ENCODE results near the gene TTC28. TPM values are rescaled to one million over a fixed set of nuclear protein-coding genes. Genes with fewer than 3 reads are reported as not detected.

Gene TTC28
- total RNA-seq, 1 donor: 55.8 TPM

DNA sequence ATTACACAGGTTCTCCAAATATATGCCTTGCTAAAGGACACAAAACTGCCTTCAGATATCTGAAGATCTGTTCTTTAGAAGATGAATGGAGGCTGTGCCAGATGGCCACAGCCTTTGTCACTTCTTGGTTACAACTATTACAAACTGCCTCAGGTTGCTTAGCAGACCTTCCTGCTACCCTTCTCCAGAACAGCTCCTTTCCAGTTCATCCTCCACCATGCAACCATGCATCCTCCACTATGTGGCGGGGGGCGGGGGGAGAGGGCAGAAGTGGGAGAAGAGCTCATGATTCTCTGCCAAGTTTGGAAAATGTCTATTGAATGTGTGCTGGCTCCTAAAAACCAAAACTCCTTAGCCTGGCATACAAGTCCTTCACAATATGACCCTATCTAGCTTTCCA is 267.5 kb downstream of the TTC28 start:
- no peak for DNase-seq (ENCODE audit: low read depth)
- TF ChIP-seq, protein P1, sequence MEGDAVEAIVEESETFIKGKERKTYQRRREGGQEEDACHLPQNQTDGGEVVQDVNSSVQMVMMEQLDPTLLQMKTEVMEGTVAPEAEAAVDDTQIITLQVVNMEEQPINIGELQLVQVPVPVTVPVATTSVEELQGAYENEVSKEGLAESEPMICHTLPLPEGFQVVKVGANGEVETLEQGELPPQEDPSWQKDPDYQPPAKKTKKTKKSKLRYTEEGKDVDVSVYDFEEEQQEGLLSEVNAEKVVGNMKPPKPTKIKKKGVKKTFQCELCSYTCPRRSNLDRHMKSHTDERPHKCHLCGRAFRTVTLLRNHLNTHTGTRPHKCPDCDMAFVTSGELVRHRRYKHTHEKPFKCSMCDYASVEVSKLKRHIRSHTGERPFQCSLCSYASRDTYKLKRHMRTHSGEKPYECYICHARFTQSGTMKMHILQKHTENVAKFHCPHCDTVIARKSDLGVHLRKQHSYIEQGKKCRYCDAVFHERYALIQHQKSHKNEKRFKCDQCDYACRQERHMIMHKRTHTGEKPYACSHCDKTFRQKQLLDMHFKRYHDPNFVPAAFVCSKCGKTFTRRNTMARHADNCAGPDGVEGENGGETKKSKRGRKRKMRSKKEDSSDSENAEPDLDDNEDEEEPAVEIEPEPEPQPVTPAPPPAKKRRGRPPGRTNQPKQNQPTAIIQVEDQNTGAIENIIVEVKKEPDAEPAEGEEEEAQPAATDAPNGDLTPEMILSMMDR (IDR thresholded peaks at IDR 0.05; ENCODE audit: insufficient read depth, low read length): no peak
- H3K4me3 ChIP-seq (ENCODE audit: low read depth, low read length): no peak overlapping the region

GRCh38 chr22:28411125-28411524 is 268.5 kb downstream of the TTC28 start:
- H3K4me3 ChIP-seq (ENCODE audit: low read depth, low read length): no peak overlapping the region
- TF ChIP-seq, protein P1 (IDR thresholded peaks at IDR 0.05; ENCODE audit: insufficient read depth, low read length): no peak
- peak; percentile 74 for DNase-seq (ENCODE audit: low read depth)

- DNase-seq (ENCODE audit: low read depth): peak; percentile 71
- H3K4me3 ChIP-seq (ENCODE audit: low read depth, low read length): no peak overlapping the region
- TF ChIP-seq, protein P1 (IDR thresholded peaks at IDR 0.05; ENCODE audit: insufficient read depth, low read length): no peak
Observed at GRCh38 chr22:28410050-28410816, 269.4 kb downstream of the TTC28 start.

DNA sequence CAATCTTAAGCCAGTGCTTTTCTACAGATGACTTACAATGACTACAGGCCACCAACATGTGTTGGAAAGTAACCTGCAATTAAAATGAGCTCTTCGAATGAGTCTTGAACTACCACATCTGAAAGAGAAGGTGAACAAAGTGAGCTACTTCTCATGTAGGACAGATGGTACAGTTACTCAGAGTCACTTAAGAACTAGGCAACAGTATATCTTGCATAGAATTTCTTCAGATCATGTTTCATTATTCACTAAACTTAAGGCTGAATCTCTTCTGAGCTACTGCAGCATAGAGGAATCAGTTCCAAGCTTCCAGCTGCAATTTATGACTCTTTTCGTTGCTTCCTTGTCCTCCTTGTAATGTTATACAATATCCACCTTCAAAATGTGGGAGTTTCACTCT is 270.9 kb downstream of the TTC28 start:
- TF ChIP-seq, protein P1 (IDR thresholded peaks at IDR 0.05; ENCODE audit: insufficient read depth, low read length): no peak
- H3K4me3 ChIP-seq (ENCODE audit: low read depth, low read length): no peak overlapping the region
- no peak for DNase-seq (ENCODE audit: low read depth)

DNA sequence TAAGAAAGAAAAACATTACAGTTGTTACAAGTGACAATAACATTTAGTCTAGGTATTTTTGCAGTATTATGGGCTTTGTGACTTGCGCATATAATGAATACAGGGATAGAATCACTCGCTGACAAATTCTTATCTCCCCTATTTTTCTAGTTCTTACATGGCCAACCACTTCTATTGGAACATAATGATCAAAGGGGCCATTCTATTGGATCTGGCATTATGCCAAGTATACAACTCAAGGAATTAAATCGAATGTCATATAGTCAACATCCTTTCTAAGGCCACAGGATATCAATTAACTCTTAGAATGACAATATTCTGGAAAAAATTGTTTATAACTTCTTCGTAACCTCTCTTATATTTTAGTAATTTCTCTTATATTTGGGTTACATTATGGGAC is 272.0 kb downstream of the TTC28 start:
- no peak overlapping the region for H3K4me3 ChIP-seq (ENCODE audit: low read depth, low read length)
- TF ChIP-seq, protein P1 (IDR thresholded peaks at IDR 0.05; ENCODE audit: insufficient read depth, low read length): no peak
- DNase-seq (ENCODE audit: low read depth): no peak

DNA sequence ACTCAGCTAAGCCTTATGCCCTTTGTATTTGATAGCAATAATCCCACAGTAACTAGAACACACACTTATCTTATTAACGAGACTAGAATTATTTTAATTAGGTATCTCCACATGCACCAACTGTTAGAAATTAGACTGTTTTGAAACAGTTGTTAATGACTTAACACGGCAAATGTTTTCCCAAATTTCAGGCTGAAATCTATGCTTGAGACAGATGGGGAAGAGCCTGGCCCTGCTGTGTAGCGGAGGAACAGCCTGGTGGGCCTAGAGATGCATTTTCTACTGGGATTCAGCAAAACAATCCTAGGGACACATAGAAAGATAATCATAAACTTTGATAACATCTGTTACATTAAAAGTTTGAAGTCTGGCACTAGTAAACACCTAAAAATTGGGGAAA is 273.4 kb downstream of the TTC28 start:
- no peak for DNase-seq (ENCODE audit: low read depth)
- TF ChIP-seq, protein P1 (IDR thresholded peaks at IDR 0.05; ENCODE audit: insufficient read depth, low read length): no peak
- no peak overlapping the region for H3K4me3 ChIP-seq (ENCODE audit: low read depth, low read length)

DNA sequence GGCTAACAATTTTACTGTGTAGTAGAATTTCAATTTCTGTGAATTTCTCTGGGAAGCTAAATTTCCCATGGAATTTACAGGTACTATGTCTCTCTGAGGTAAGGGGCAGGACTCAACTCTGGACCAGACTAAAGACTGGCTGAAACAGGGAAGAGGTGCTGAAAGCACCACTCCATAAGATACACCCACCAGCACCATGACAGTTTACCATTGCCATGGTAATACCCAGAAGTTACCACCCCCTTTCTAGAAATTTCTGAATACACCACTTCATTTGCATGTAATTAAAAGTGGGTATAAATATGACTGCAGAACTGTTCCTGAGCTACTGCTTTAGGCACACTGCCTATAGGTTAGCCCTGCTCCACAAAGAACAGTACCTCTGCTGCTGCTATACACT is 274.1 kb downstream of the TTC28 start:
- TF ChIP-seq, protein P1 (IDR thresholded peaks at IDR 0.05; ENCODE audit: insufficient read depth, low read length): no peak
- no peak overlapping the region for H3K4me3 ChIP-seq (ENCODE audit: low read depth, low read length)
- no peak for DNase-seq (ENCODE audit: low read depth)

Measured in fibroblast of the aortic adventitia (primary cell).